Uterus (tissue), 4 donors: ENCODE results near the gene SHROOM3. TPM values are rescaled to one million over a fixed set of nuclear protein-coding genes. Genes with fewer than 3 reads are reported as not detected.

ENCODE experiments used
- DNase-seq, 2 donors: peaks; one replicate each; pipeline ENCODE4 v3.0.0-alpha.2; 2019 to 2020
- H3K27ac ChIP-seq, 2 donors: fragments of 200-600 bp; sonication (generic); 1 replicate in 1 of 2; 2 replicates in 1 of 2; pipeline ENCODE4 v1.5.1; 2016 to 2018
- H3K27me3 ChIP-seq, 2 donors: fragments of 200-600 bp; sonication (generic); one replicate each; pipeline ENCODE4 v1.5.1; 2018 to 2019; ENCODE audit warnings: control low read depth in 1 of 2
- H3K36me3 ChIP-seq, 2 donors: fragments of 200-600 bp; sonication (generic); one replicate each; pipeline ENCODE4 v1.5.1; 2019; ENCODE audit warnings: control low read depth in 1 of 2
- H3K4me1 ChIP-seq, 2 donors: fragments of 200-600 bp; sonication (generic); one replicate each; pipeline ENCODE4 v1.5.1; 2018 to 2019; ENCODE audit warnings: control low read depth in 1 of 2
- H3K4me3 ChIP-seq, 2 donors: fragments of 200-600 bp; sonication (generic); 1 replicate in 1 of 2; 2 replicates in 1 of 2; pipeline ENCODE4 v1.5.1; 2018 to 2019; ENCODE audit warnings: mild to moderate bottlenecking in 1 of 2
- H3K9me3 ChIP-seq, 2 donors: fragments of 200-600 bp; sonication (generic); one replicate each; pipeline ENCODE4 v1.5.1; 2019; ENCODE audit warnings: control low read depth in 1 of 2
- POLR2A ChIP-seq, 2 donors: fragments of 450-650 bp; IDR thresholded peaks; one replicate each; pipeline ENCODE4 v1.6.1; 2016; ENCODE audit warnings: antibody characterized with exemption in 2 of 2, mild to moderate bottlenecking in 1 of 2, moderate library complexity in 1 of 2
- intact Hi-C: fragments of 100-400 bp; cut with DNase I; formaldehyde crosslinking; loops from one replicate; pipeline ENCODE4 v1.15.1; 2023; ENCODE audit warnings: low total_unique reads
- total RNA-seq, 4 donors: library from RNA; depleted of rRNA in 3 of 4; stranded (reverse); fragments of >200 nt in 3 of 4; gene quantifications; one replicate each; pipeline versions ENCODE4 v1.1.0 to v1.2.4, GENCODE V29; 2014 to 2023
- TF ChIP-seq, protein P1 (sequence below), 4 experiments: fragments of 200-600 bp in 2 of 4; fragments of 450-650 bp in 2 of 4; sonication (generic) in 2 of 4; IDR thresholded peaks; one replicate each; pipeline ENCODE4 v1.5.1; 2016 to 2019; ENCODE audit warnings: antibody characterized with exemption in 4 of 4, mild to moderate bottlenecking in 2 of 4, moderate library complexity in 1 of 4
- donor health status: DM: yes; HTN: yes; CAD: no.

Gene SHROOM3
- total RNA-seq, 4 donors from 2014 or later: 1.5 to 24.1 (median 3.4) TPM

DNA sequence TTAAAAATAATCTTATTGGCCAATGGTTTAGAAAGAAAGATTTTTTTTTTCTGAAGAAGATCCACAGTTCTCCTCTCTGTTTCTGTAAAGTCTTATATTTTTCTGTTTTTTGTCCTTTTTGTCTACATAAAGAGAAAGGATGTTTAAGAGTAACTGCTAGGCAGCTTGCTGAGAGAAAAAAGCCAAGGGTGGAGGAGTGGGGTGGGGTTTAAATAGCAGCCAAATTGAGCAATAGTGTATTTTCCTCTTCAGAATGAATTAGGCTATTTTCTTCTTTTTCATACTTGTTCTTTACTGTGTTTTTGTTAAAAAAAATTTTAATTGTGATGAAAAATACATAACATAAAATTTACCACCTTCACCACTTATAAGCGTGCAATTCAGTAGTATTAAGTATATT is 238.3 kb downstream of the SHROOM3 start:
- no peak for DNase-seq
- TF ChIP-seq, protein P1, sequence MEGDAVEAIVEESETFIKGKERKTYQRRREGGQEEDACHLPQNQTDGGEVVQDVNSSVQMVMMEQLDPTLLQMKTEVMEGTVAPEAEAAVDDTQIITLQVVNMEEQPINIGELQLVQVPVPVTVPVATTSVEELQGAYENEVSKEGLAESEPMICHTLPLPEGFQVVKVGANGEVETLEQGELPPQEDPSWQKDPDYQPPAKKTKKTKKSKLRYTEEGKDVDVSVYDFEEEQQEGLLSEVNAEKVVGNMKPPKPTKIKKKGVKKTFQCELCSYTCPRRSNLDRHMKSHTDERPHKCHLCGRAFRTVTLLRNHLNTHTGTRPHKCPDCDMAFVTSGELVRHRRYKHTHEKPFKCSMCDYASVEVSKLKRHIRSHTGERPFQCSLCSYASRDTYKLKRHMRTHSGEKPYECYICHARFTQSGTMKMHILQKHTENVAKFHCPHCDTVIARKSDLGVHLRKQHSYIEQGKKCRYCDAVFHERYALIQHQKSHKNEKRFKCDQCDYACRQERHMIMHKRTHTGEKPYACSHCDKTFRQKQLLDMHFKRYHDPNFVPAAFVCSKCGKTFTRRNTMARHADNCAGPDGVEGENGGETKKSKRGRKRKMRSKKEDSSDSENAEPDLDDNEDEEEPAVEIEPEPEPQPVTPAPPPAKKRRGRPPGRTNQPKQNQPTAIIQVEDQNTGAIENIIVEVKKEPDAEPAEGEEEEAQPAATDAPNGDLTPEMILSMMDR (IDR thresholded peaks at IDR 0.05): no peak
- TF ChIP-seq POLR2A (IDR thresholded peaks at IDR 0.05): no peak
- Histone ChIP-seq H3K9me3 (no peaks in the 10 kb centered on the region), H3K4me1 (no peaks in the 10 kb centered on the region), H3K4me3 (no peak overlapping the region), H3K36me3 (no peaks in the 10 kb centered on the region), H3K27ac (no peak overlapping the region), H3K27me3 (no peaks in the 10 kb centered on the region)
- intact Hi-C loops: no loop called here

- intact Hi-C loops: no loop called here
- no peaks in the 10 kb centered on the region for H3K27me3 ChIP-seq
- no peaks in the 10 kb centered on the region for H3K4me1 ChIP-seq
- no peaks in the 10 kb centered on the region for H3K36me3 ChIP-seq
- H3K9me3 ChIP-seq: no peaks in the 10 kb centered on the region
- TF ChIP-seq, protein P1 (IDR thresholded peaks at IDR 0.05): no peak
- TF ChIP-seq POLR2A (IDR thresholded peaks at IDR 0.05): no peak
- no peak overlapping the region for H3K4me3 ChIP-seq
- H3K27ac ChIP-seq: no peak overlapping the region
- no peak for DNase-seq
Observed at GRCh38 chr4:76674983-76675382, 240.0 kb downstream of the SHROOM3 start.

DNA sequence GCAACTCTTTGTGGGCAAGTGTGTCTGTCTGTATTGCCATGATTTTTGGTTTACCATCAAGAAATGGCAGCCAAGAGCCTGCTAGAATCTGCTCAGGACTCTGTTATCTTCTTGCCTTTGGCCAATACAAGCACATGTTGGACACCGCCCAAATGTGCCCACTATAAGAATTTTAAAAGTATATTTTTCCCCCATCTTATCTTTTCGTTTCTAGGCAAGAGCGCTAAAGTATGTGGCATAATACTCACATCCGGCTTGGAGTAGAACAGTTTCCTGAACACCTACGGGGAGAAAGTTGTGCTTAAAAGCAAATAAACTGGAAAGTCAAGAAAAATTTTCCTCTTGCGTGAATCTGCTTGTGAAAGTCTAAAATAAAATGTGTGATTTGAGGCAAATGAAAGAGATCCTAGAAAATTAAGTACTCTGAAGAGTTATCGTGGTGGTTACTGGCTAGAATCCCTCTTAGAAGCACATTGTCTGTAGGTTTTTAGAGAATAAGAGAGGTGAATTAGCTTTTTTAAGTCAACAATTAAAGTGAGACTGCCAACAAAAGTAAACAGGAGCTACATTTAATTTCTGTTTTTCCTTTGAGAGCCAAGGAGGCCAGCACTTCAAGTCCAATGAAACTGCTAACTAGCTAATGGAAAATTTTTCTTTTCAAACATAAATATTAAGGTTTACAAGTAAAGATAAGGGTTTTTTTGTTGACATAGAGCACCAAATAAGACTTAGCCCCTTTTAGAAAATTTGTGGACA is 242.7 kb downstream of the SHROOM3 start:
- no peak for DNase-seq
- no peaks in the 10 kb centered on the region for H3K27me3 ChIP-seq
- no peak overlapping the region for H3K4me3 ChIP-seq
- H3K27ac ChIP-seq: no peak overlapping the region
- H3K4me1 ChIP-seq: no peaks in the 10 kb centered on the region
- intact Hi-C loops: no loop called here
- no peaks in the 10 kb centered on the region for H3K36me3 ChIP-seq
- H3K9me3 ChIP-seq: no peaks in the 10 kb centered on the region
- TF ChIP-seq POLR2A (IDR thresholded peaks at IDR 0.05): no peak
- TF ChIP-seq, protein P1 (IDR thresholded peaks at IDR 0.05): no peak

DNA sequence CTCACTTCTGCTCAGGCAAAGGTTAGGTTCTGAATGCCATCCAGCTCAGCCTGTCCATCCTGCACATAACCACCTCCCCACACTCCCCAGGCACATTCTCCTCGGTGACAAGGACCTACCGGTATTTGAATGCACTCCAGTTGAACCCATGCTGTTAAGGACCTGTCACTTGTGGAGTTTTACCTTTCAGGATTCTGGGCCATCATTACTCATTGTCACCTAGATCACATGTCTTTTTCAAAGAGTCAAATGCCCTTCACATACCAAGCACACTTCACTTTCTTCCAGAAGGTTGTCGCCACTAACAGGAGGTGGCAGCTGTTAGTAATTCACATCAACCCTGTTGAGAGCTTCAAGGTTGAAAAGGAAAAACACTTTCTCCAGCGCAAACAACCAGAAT is 244.7 kb downstream of the SHROOM3 start:
- H3K4me1 ChIP-seq: no peaks in the 10 kb centered on the region
- intact Hi-C loops: no loop called here

DNA sequence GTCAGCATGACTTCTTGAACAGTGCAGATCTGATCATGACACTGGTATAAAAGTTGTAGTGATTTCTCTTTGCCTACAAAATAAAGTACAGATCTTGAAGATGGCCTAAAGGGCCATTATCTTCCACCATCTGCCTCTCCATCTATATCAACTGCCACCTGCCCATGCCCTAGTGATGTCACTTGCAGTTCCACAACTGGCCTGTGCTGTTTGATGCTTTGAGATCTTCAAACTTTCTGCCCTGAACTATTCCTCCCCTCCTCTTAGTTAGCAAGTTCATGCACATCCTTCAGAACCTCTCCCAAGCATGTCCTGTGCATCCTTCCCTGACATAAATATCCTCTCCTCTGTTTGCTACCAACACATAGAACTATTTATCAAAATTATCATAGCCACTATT is 245.9 kb downstream of the SHROOM3 start:
- no peaks in the 10 kb centered on the region for H3K4me1 ChIP-seq
- H3K27ac ChIP-seq: no peak overlapping the region
- intact Hi-C loops: no loop called here

More for the DNA sequence above, 244.7 kb downstream of the SHROOM3 start:
- no peak for TF ChIP-seq POLR2A (IDR thresholded peaks at IDR 0.05)
- TF ChIP-seq, protein P1 (IDR thresholded peaks at IDR 0.05): no peak
- Histone ChIP-seq H3K36me3 (no peaks in the 10 kb centered on the region), H3K9me3 (no peaks in the 10 kb centered on the region), H3K27ac (no peak overlapping the region), H3K27me3 (no peaks in the 10 kb centered on the region), H3K4me3 (no peak overlapping the region)
- no peak for DNase-seq

More for the DNA sequence above, 245.9 kb downstream of the SHROOM3 start:
- DNase-seq: no peak
- no peak overlapping the region for H3K4me3 ChIP-seq
- TF ChIP-seq, protein P1 (IDR thresholded peaks at IDR 0.05): no peak
- no peak for TF ChIP-seq POLR2A (IDR thresholded peaks at IDR 0.05)
- no peaks in the 10 kb centered on the region for H3K9me3 ChIP-seq
- no peaks in the 10 kb centered on the region for H3K27me3 ChIP-seq
- no peaks in the 10 kb centered on the region for H3K36me3 ChIP-seq
